Caco-2 (cell line): ENCODE data around the gene S100A5. TPM values are rescaled to one million over a fixed set of nuclear protein-coding genes. Genes with fewer than 3 reads are reported as not detected.

Experiments
- BruUV-seq: library from RNA; stranded (reverse); fragments of 400-500 nt; replicated peaks from 2 replicates; lab custom pipeline; 2021; lab: Mats Ljungman, UMichigan
- CTCF ChIA-PET: fragments of 300-600 bp; sonication (Branson Sonifier 250); formaldehyde crosslinking; loops from one replicate; lab custom pipeline; 2022; ENCODE audit warnings: antibody characterized with exemption; lab: Charles Lee
- POLR2A ChIA-PET: fragments of 300-600 bp; sonication (Branson Sonifier 250); formaldehyde crosslinking; loops from one replicate; lab custom pipeline; 2022; ENCODE audit warnings: antibody characterized with exemption; lab: Charles Lee
- DNase-seq, 2 experiments: peaks; one replicate each; pipeline versions ENCODE4 v3.0.0 to v3.0.0-alpha.2; 2020 to 2022
- H3K27me3 ChIP-seq: replicated peaks from 2 replicates; pipeline ENCODE4 v1.6.0; 2011; ENCODE audit warnings: low read length; ENCODE audit not compliant: control insufficient read depth, insufficient read depth
- H3K36me3 ChIP-seq: 2 replicates; pipeline ENCODE4 v1.5.1; 2011; ENCODE audit warnings: low read length; ENCODE audit not compliant: control insufficient read depth, insufficient read depth
- H3K4me1 ChIP-seq: fragments of 250-450 bp; sonication (Bioruptor Pico); 2 replicates; pipeline ENCODE4 v1.5.1; 2020; ENCODE audit warnings: mild to moderate bottlenecking
- H3K4me3 ChIP-seq: 2 replicates; pipeline ENCODE4 v1.5.1; 2011; ENCODE audit warnings: low read depth, mild to moderate bottlenecking, control low read depth, low read length
- H3K9me3 ChIP-seq: fragments of 250-450 bp; sonication (Bioruptor Pico); 2 replicates; pipeline ENCODE4 v1.5.1; 2020; ENCODE audit warnings: mild to moderate bottlenecking, moderate library complexity
- H3K27ac Mint-ChIP-seq: one replicate; pipeline ENCODE4 v1.8.0; 2022; ENCODE audit warnings: mixed read lengths; ENCODE audit not compliant: unreplicated experiment
- H3K27me3 Mint-ChIP-seq: one replicate; pipeline ENCODE4 v1.8.0; 2022; ENCODE audit warnings: mixed read lengths; ENCODE audit not compliant: insufficient read depth, unreplicated experiment
- H3K36me3 Mint-ChIP-seq: one replicate; pipeline ENCODE4 v1.8.0; 2022; ENCODE audit warnings: mild to moderate bottlenecking, mixed read lengths; ENCODE audit not compliant: insufficient read depth, unreplicated experiment
- H3K4me1 Mint-ChIP-seq: one replicate; pipeline ENCODE4 v1.8.0; 2022; ENCODE audit warnings: low read depth, mixed read lengths; ENCODE audit not compliant: unreplicated experiment
- H3K4me3 Mint-ChIP-seq: one replicate; pipeline ENCODE4 v1.8.0; 2022; ENCODE audit warnings: mild to moderate bottlenecking, moderate library complexity, mixed read lengths; ENCODE audit not compliant: unreplicated experiment
- H3K9me3 Mint-ChIP-seq: one replicate; pipeline ENCODE4 v1.8.0; 2022; ENCODE audit warnings: mixed read lengths; ENCODE audit not compliant: unreplicated experiment
- intact Hi-C: fragments of 100-400 bp; cut with micrococcal nuclease; formaldehyde crosslinking; loops from one replicate; pipeline ENCODE4 v1.10.0; 2022; ENCODE audit not compliant: unreplicated experiment
- total RNA-seq: library from RNA; stranded (reverse); gene quantifications from 2 replicates; pipeline ENCODE4 v1.2.3, GENCODE V29; 2022
- TF ChIP-seq, protein P1 (sequence below), 2 experiments: fragments of 200-600 bp in 1 of 2; IDR thresholded peaks; 1 replicate in 1 of 2; 2 replicates in 1 of 2; pipeline versions ENCODE4 v1.5.1 to v1.8.0; 2011 to 2022; ENCODE audit warnings: antibody characterized with exemption in 1 of 2, control low read depth in 1 of 2, inconsistent platforms in 1 of 2, low read depth in 1 of 2, low read length in 1 of 2, mild to moderate bottlenecking in 1 of 2, moderate library complexity in 1 of 2; ENCODE audit not compliant: insufficient read depth in 1 of 2, severe bottlenecking in 1 of 2, unreplicated experiment in 1 of 2

S100A5 gene
- total RNA-seq, 1 experiment from 2014 or later: not detected

DNA sequence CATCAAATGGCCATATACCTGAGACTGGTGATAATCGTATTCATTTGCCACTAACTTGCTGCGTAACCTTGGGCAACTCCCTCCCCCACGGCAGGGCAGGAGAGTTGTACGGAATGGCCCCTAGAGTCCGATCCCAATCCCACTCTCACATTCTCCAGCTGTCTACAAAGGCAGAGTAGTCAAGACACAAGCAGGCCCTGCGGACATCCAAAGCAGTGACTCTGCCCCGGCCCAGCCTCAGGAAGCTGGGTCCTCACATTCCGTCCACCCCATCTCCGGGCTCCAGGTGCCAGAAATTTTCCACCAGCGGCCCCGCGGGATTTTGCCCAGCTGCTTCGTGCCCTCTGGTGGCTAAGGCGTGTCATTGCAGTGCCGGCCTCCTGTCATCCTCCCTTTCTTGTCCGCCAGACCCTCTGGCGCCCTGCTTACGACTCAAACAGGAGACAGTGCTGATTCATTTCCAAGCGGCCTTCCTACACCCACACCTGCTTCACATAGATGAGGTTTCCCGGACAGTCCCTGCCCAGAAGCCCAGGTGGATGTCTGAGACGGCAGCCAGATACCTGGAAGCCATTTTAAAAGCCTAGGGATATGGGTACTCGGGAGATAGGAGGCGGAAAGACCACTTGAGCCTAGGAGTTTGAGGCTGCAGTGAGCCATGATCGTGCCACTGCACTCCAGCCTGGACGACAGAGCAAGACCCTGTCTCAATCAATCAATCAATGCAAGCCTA is 27.8 kb upstream of the S100A5 start:
- Mint-ChIP-seq H3K4me3 (peak overlapping the region; percentile 46), H3K4me1 (peaks cover 71% of the 10 kb centered on the region), H3K27ac (peak overlapping the region; percentile 98), H3K36me3 (peaks cover 15% of the 10 kb centered on the region), H3K9me3 (no peaks in the 10 kb centered on the region), H3K27me3 (no peaks in the 10 kb centered on the region)
- no peaks in the 10 kb centered on the region for H3K9me3 ChIP-seq
- ChIA-PET CTCF (interaction anchor here (0.7 to 2.0 kb wide), 13 partner anchors 9 to 61 kb away, joined by 3 to 22 read pairs (median 7); partner anchors contain the start of genes S100A13, S100A16, S100A4 and S100A6), POLR2A (interaction anchor here (0.6 to 1.7 kb wide), 5 partner anchors 11 to 59 kb away, joined by 3 to 6 read pairs (median 5); partner anchors contain the start of genes S100A13, S100A14, S100A16 and S100A4)
- peaks cover 67% of the 10 kb centered on the region for H3K4me1 ChIP-seq
- TF ChIP-seq, protein P1, sequence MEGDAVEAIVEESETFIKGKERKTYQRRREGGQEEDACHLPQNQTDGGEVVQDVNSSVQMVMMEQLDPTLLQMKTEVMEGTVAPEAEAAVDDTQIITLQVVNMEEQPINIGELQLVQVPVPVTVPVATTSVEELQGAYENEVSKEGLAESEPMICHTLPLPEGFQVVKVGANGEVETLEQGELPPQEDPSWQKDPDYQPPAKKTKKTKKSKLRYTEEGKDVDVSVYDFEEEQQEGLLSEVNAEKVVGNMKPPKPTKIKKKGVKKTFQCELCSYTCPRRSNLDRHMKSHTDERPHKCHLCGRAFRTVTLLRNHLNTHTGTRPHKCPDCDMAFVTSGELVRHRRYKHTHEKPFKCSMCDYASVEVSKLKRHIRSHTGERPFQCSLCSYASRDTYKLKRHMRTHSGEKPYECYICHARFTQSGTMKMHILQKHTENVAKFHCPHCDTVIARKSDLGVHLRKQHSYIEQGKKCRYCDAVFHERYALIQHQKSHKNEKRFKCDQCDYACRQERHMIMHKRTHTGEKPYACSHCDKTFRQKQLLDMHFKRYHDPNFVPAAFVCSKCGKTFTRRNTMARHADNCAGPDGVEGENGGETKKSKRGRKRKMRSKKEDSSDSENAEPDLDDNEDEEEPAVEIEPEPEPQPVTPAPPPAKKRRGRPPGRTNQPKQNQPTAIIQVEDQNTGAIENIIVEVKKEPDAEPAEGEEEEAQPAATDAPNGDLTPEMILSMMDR (IDR thresholded peaks at IDR 0.05; ENCODE audit: insufficient read depth in 1 of 2, low read depth in 1 of 2, low read length in 1 of 2, severe bottlenecking in 1 of 2, unreplicated experiment in 1 of 2): peak; percentile 96 to 98
- H3K36me3 ChIP-seq: no peaks in the 10 kb centered on the region
- H3K4me3 ChIP-seq: no peak overlapping the region
- BruUV-seq: no TSS peak
- DNase-seq: peak; percentile 94
- no peaks in the 10 kb centered on the region for H3K27me3 ChIP-seq
- intact Hi-C loops: loop anchor here (1.0 to 10.0 kb wide), 3 partner anchors 35 to 214 kb away; partner anchors contain the start of gene S100A9

DNA sequence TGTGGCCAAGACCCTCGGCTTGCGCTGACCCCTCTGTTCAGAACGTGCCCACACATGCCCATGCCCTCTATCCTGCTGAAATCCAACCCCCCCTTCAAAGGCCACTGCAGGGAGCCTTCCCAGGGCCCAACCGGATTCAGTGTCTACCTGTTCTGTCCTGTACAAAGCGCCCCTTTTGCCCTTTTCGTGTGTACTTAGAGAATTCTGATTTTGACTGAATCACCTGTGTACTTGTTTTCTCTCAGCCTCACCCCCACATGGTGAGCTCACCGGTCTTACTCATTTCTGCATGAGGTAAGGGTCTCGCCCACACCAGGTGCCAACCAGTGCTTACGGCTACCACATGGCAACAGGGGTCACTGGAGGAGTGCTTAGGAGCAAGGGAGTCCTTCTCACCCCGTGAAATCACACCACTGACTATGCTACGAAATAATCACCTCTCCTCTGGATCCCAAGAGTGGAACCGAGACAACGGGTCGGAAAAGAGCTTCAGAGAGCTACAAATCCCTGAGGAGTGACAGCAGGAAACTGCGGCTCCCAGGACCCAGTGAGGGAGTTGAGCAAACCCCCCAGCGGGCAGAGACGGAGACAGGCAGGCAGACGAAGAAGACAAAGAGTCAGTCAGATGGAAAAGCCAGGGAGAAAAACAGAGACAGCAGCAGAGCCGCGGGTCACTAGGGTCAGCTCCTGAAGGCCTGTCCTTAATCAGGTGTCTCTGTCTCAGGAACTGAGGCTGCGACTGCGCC is 27.1 kb upstream of the S100A5 start:
- peak overlapping the region; percentile 46 for H3K4me3 Mint-ChIP-seq
- H3K9me3 Mint-ChIP-seq: no peaks in the 10 kb centered on the region
- no peaks in the 10 kb centered on the region for H3K27me3 Mint-ChIP-seq
- H3K36me3 ChIP-seq: no peaks in the 10 kb centered on the region
- H3K4me3 ChIP-seq: no peak overlapping the region
- TF ChIP-seq, protein P1 (IDR thresholded peaks at IDR 0.05; ENCODE audit: insufficient read depth in 1 of 2, low read depth in 1 of 2, low read length in 1 of 2, severe bottlenecking in 1 of 2, unreplicated experiment in 1 of 2): no peak
- H3K27me3 ChIP-seq: no peaks in the 10 kb centered on the region
- TSS peak; percentile 53 for BruUV-seq
- intact Hi-C loops: loop anchor here (1.0 to 10.0 kb wide), 3 partner anchors 34 to 213 kb away; partner anchors contain the start of gene S100A9
- peaks cover 63% of the 10 kb centered on the region for H3K4me1 ChIP-seq
- ChIA-PET CTCF (interaction anchor here (0.7 to 2.0 kb wide), 12 partner anchors 10 to 59 kb away, joined by 3 to 22 read pairs (median 7); partner anchors contain the start of genes S100A13, S100A16, S100A4 and S100A6), POLR2A (interaction anchor here (0.6 to 1.7 kb wide), 5 partner anchors 11 to 60 kb away, joined by 3 to 6 read pairs (median 5); partner anchors contain the start of genes S100A13, S100A14, S100A16 and S100A4)
- H3K27ac Mint-ChIP-seq: peak overlapping the region; percentile 98
- H3K4me1 Mint-ChIP-seq: peaks cover 64% of the 10 kb centered on the region
- DNase-seq: no peak
- peaks cover 15% of the 10 kb centered on the region for H3K36me3 Mint-ChIP-seq
- H3K9me3 ChIP-seq: no peaks in the 10 kb centered on the region
